CD4-positive, alpha-beta T cell (primary cell): ENCODE measurements around the gene PUM2. TPM values are rescaled to one million over a fixed set of nuclear protein-coding genes. Genes with fewer than 3 reads are reported as not detected.

Source experiments
- ATAC-seq: fragments of 200-7000 bp; cut with Tn5 transposase; one replicate; pipeline ENCODE4 v1.10.0; 2022; ENCODE audit warnings: mild to moderate bottlenecking; ENCODE audit not compliant: poor library complexity
- CTCF ChIA-PET: fragments of 350-600 bp; sonication (Branson Sonifier 250); formaldehyde crosslinking; loops from one replicate; lab custom pipeline; 2021; ENCODE audit warnings: antibody characterized with exemption, inconsistent platforms; lab: Charles Lee
- POLR2A ChIA-PET: fragments of 350-600 bp; sonication (Branson Sonifier 250); formaldehyde crosslinking; loops from one replicate; lab custom pipeline; 2021; ENCODE audit warnings: antibody characterized with exemption, inconsistent platforms; lab: Charles Lee
- DNase-seq, 14 experiments: peaks; one replicate each; pipeline ENCODE4 v3.0.0-alpha.2; 2013 to 2020; ENCODE audit warnings: mixed read lengths in 2 of 14
- H3K27ac ChIP-seq, 2 donors: one replicate each; pipeline versions ENCODE4 v1.5.1 to v1.7.0; 2013; ENCODE audit warnings: low read length in 2 of 2, low read depth in 1 of 2, mild to moderate bottlenecking in 1 of 2
- H3K27me3 ChIP-seq, 2 experiments: 1 replicate in 1 of 2; 2 replicates in 1 of 2; pipeline versions ENCODE4 v1.6.1 to v1.7.0; 2013; ENCODE audit warnings: low read length in 2 of 2, control low read depth in 1 of 2, mild to moderate bottlenecking in 1 of 2, moderate library complexity in 1 of 2; ENCODE audit not compliant: insufficient read depth in 2 of 2, control insufficient read depth in 1 of 2
- H3K36me3 ChIP-seq: one replicate; pipeline ENCODE4 v1.6.1; 2013; ENCODE audit warnings: low read length, control low read depth; ENCODE audit not compliant: insufficient read depth
- H3K4me1 ChIP-seq: one replicate; pipeline ENCODE4 v1.6.1; 2013; ENCODE audit warnings: low read length, control low read depth; ENCODE audit not compliant: insufficient read depth
- H3K4me3 ChIP-seq: one replicate; pipeline ENCODE4 v1.5.1; 2013; ENCODE audit warnings: mild to moderate bottlenecking, low read length, moderate library complexity
- H3K9me3 ChIP-seq, 2 experiments: 1 replicate in 1 of 2; 2 replicates in 1 of 2; pipeline versions ENCODE4 v1.6.1 to v1.7.0; 2013; ENCODE audit warnings: low read length in 2 of 2, mild to moderate bottlenecking in 2 of 2, control low read depth in 1 of 2, moderate library complexity in 1 of 2; ENCODE audit not compliant: control insufficient read depth in 1 of 2, insufficient read depth in 1 of 2
- H3K27ac Mint-ChIP-seq: one replicate; pipeline ENCODE4 v1.8.0; 2020; ENCODE audit warnings: mixed read lengths
- H3K27me3 Mint-ChIP-seq: one replicate; pipeline ENCODE4 v1.8.0; 2021; ENCODE audit warnings: mixed read lengths
- H3K36me3 Mint-ChIP-seq: one replicate; pipeline ENCODE4 v1.8.0; 2021; ENCODE audit warnings: low read depth, mixed read lengths
- H3K4me1 Mint-ChIP-seq: one replicate; pipeline ENCODE4 v1.8.0; 2021; ENCODE audit warnings: low read depth, mixed read lengths
- H3K4me3 Mint-ChIP-seq: one replicate; pipeline ENCODE4 v1.8.0; 2020; ENCODE audit warnings: mild to moderate bottlenecking, mixed read lengths
- H3K9me3 Mint-ChIP-seq: one replicate; pipeline ENCODE4 v1.8.0; 2020; ENCODE audit warnings: mixed read lengths
- intact Hi-C, 2 experiments: fragments of 100-400 bp; cut with DNase I in 1 of 2; cut with micrococcal nuclease in 1 of 2; formaldehyde crosslinking; loops; one replicate each; pipeline versions ENCODE4 v1.15.1 to v1.9.0; 2023 to 2025; cut with DNase I, micrococcal nuclease
- total RNA-seq, 174 experiments: library from RNA in 2 of 174; stranded (reverse) in 2 of 174; gene quantifications; one replicate each; pipeline ENCODE4 v1.2.3 and lab custom pipeline; 2021 to 2026
- TF ChIP-seq, protein P1 (sequence below): fragments of 200-600 bp; IDR thresholded peaks from one replicate; pipeline ENCODE4 v1.8.0; 2022; ENCODE audit warnings: antibody characterized with exemption, mild to moderate bottlenecking

The PUM2 gene
- total RNA-seq, 2 experiments from 2014 or later, result 94.9 to 95.4 TPM

DNA sequence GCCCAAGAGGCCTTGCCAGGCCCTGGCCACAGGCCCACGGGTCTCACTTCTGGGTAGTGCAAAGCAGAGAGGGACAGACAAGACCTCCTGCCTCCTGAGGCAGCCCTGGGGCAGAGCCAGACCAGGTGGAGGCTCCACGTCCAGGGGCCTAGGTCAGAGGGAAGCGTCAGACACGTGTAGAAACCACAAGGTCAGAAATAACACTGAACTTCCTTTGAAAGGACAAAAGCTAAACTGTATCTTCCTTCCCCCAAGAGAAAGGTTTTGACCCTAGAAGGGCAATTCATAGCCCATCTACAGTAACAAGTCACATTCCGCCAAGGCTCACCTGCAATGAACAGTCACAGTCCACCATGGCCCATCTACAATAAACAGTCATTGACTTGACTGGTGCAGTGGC is 143.6 kb downstream of the PUM2 start:
- H3K27ac ChIP-seq, result no peak overlapping the region
- no peaks in the 10 kb centered on the region for H3K9me3 Mint-ChIP-seq
- H3K4me3 ChIP-seq, result no peak overlapping the region
- intact Hi-C loops, result no loop called here
- no peaks in the 10 kb centered on the region for H3K4me1 Mint-ChIP-seq
- no peaks in the 10 kb centered on the region for H3K9me3 ChIP-seq
- H3K36me3 ChIP-seq, result no peaks in the 10 kb centered on the region
- no peaks in the 10 kb centered on the region for H3K4me1 ChIP-seq
- CTCF ChIA-PET, result no interaction called here
- no peak for ATAC-seq
- no peaks in the 10 kb centered on the region for H3K27me3 Mint-ChIP-seq
- POLR2A ChIA-PET, result no interaction called here
- H3K27ac Mint-ChIP-seq, result no peak overlapping the region
- no peak overlapping the region for H3K4me3 Mint-ChIP-seq
- DNase-seq, result no peak
- no peaks in the 10 kb centered on the region for H3K36me3 Mint-ChIP-seq
- no peaks in the 10 kb centered on the region for H3K27me3 ChIP-seq
- TF ChIP-seq, protein P1, sequence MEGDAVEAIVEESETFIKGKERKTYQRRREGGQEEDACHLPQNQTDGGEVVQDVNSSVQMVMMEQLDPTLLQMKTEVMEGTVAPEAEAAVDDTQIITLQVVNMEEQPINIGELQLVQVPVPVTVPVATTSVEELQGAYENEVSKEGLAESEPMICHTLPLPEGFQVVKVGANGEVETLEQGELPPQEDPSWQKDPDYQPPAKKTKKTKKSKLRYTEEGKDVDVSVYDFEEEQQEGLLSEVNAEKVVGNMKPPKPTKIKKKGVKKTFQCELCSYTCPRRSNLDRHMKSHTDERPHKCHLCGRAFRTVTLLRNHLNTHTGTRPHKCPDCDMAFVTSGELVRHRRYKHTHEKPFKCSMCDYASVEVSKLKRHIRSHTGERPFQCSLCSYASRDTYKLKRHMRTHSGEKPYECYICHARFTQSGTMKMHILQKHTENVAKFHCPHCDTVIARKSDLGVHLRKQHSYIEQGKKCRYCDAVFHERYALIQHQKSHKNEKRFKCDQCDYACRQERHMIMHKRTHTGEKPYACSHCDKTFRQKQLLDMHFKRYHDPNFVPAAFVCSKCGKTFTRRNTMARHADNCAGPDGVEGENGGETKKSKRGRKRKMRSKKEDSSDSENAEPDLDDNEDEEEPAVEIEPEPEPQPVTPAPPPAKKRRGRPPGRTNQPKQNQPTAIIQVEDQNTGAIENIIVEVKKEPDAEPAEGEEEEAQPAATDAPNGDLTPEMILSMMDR, result no peak

DNA sequence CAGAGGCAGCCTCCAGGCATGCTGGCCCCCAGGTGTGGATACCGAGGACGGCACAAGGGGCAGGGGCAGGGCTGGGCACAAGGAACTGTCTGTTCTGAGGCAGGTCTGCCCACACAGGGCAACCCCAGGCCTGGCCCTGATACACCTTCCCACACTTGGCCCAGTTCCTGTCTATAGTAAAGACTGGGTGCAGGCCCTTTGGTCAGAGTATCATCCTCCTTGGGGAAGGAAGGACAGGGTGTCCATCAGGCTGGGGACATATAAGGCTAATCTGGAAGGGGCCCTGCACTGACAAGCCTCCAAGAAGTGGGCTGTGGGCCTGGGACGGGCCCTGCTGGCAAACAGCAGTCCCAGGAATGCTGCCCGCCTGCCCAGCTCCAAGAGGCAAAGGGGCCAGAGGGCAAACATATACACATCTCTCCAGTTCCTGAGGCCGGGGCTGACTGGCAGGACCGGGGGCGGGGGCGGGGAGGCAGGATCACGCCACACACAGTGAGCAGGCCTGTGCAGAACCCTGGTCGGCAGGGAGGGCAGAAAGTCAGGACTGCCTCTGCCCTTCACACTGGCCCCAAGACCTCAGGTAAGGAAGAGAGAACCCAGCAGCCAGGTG is 144.6 kb downstream of the PUM2 start:
- ChIA-PET CTCF (no interaction called here), POLR2A (no interaction called here)
- Histone ChIP-seq H3K4me1 (no peaks in the 10 kb centered on the region), H3K27me3 (no peaks in the 10 kb centered on the region), H3K9me3 (peaks cover 0 to 5% of the 10 kb centered on the region in 2 experiments), H3K36me3 (no peaks in the 10 kb centered on the region), H3K27ac (no peak overlapping the region), H3K4me3 (no peak overlapping the region)
- H3K27me3 Mint-ChIP-seq, result no peaks in the 10 kb centered on the region
- no peak overlapping the region for H3K27ac Mint-ChIP-seq
- H3K4me3 Mint-ChIP-seq, result no peak overlapping the region
- H3K9me3 Mint-ChIP-seq, result no peaks in the 10 kb centered on the region
- DNase-seq (no peak), ATAC-seq (no peak)
- TF ChIP-seq, protein P1, result no peak
- no peaks in the 10 kb centered on the region for H3K4me1 Mint-ChIP-seq
- intact Hi-C loops, result no loop called here
- H3K36me3 Mint-ChIP-seq, result no peaks in the 10 kb centered on the region

DNA sequence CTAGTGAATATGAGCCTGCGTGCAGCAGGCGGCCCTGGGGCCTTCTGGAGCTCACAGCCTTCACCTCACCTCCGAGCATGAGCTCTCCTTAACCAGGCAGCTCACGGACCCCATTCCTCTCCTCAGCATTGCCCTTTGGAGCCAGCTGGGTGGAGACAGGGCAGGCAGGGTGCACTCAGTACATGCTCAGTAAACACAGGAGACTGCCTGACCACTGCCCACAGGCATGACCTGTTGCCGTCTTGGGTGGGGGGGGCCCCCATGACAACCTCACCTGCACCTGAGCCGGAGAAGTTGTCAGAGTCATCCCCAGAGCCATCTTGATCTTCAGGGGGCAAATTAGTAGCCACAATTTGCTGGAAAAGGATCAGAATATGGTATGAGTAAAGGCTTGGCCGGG is 145.6 kb downstream of the PUM2 start:
- CTCF ChIA-PET, result no interaction called here
- no peak overlapping the region for H3K4me3 Mint-ChIP-seq
- no peaks in the 10 kb centered on the region for H3K4me1 ChIP-seq
- H3K27ac ChIP-seq, result no peak overlapping the region
- POLR2A ChIA-PET, result no interaction called here
- H3K9me3 Mint-ChIP-seq, result no peaks in the 10 kb centered on the region
- H3K4me1 Mint-ChIP-seq, result no peaks in the 10 kb centered on the region
- H3K27ac Mint-ChIP-seq, result no peak overlapping the region
- ATAC-seq (no peak), DNase-seq (no peak)
- no peaks in the 10 kb centered on the region for H3K36me3 Mint-ChIP-seq
- H3K36me3 ChIP-seq, result no peaks in the 10 kb centered on the region
- peaks cover 0 to 5% of the 10 kb centered on the region in 2 experiments for H3K9me3 ChIP-seq
- no peaks in the 10 kb centered on the region for H3K27me3 Mint-ChIP-seq
- H3K4me3 ChIP-seq, result no peak overlapping the region
- TF ChIP-seq, protein P1, result no peak
- intact Hi-C loops, result no loop called here
- no peaks in the 10 kb centered on the region for H3K27me3 ChIP-seq
